G401.6 (cell line): Measurements from ENCODE around the gene ARAP1.

ENCODE experiments used
- FAIRE-seq: peaks from 2 replicates; lab custom pipeline; 2012; peaks lifted over from hg19 to GRCh38; lab: Jason Lieb, UNC

ARAP1 gene

DNA sequence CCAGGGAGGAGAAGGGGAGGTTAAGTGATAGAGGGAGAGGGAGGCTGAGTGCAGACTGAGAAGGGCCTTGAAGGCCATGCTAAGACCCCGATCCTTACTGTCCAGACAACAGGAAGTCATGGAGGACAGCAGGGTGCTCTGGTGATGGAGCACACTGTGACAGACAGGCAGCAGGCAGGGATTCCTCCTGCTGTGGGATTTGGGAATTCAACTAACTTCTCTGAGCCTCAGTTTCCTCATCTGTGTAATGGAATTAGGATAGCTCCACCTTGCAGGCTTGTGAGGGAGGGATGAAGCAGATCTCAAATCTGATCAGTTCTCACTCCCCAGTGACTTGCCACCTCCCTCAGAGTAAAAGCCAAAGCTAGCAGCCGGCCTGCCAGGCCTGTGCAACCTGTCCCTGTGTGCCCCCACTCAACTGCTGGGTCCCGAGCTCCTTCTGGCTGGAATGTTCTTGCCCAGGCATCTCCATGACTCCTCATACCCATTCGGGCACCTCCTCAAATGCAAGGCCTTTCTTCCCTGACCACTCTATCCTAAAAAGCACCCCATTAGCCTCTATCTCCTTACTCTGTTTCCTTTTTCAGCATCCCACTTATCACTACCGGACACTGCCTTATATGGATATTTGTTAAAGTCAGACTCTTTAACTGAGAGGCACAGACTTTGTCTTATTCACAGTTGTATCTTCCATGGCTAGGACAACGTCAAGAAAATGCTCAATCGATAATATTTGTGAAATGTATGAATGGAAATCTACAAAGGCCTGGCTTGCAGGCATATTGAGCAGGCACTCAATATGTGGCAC is 9.5 kb downstream of the ARAP1 start:
- FAIRE-seq, result no peak

DNA sequence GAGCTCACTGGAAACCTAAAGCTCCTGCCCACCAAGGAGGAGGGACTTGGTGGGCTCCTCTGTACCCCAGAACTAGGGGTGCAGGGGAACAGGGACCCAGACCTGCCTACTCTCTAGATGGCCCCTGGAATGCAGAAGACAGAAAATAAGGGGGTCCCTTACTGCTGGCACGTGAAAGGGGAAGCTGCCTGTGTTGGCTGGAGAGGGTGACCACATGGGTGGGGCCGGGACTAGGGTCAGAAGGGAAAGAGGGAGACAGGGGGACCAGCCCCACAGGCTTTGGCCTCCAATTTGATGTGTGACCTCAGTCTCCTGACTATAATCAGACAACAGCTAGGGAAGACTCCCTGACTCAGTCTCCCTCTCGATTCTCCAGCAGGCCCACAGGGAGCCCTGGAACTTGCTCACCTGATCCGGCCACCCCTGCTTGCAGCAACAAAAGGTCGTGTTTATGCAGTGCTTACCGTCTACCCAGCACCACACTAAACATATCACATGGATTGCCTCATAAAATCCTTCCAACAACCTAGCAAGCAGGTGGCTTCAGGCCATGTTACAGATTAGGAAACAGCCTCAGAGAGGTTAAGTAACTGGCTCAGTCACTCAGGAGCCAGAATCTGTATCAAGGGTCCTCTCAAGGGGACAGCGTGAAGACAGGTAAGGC is 10.2 kb downstream of the ARAP1 start:
- FAIRE-seq, result no peak

DNA sequence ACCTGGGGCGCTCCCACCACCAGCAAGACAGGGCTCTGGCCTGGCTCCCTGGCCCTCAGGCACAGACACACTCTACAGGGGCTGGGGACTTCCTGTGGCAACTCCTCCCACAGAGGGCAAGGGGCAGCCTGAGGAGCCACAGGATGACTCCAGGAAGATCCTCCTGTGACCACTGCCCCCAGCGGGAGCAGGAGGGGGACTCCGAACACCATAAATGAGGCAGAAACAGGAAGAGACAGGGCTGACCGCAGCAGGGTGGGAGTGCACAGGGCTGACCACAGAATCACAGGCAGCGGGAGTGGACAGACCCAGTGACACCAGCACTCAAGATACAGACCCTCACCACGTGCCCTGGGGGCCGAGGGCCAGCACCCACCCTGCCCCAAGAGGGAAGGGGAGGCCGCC is 10.8 kb downstream of the ARAP1 start:
- FAIRE-seq, result no peak

DNA sequence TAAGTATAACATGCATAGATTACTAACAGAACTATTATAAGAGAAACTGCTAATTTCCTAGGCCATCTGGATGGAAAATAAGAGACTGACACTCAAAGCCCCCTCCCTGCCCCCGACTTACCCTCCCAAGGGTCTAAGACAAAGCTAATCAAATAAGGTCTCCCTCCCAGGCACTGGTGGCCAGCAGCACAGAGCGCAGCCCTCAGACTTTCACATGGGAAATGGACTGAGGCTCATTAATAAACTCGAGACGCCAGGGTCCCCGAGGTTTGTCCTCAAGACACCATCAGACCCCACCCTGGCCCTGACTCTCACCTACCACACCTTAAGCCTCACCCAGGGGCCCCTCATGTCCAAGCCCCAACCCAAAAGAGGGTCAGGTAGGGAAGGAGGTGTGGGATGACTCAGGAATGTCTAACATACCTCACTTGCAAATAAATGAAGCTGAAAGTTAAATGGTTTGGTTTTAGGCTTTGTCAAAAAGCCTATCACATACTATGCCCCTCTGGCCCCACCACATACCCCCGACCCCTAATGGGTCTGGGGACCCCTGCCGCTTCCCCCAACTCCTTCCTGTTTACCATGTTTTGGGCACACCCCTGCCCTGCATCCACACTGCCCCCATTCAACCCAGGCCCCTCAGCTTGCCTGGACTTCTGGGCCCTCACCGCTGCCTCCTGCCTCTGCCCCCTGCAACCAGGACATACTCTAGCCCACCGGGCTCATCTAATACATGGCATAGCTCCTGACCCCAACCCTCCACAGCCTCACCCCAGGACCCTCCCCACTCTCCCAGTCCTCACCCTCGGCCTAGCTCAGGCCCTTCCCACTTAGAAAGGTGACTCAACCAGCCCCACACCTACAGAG is 11.4 kb downstream of the ARAP1 start:
- FAIRE-seq, result no peak

DNA sequence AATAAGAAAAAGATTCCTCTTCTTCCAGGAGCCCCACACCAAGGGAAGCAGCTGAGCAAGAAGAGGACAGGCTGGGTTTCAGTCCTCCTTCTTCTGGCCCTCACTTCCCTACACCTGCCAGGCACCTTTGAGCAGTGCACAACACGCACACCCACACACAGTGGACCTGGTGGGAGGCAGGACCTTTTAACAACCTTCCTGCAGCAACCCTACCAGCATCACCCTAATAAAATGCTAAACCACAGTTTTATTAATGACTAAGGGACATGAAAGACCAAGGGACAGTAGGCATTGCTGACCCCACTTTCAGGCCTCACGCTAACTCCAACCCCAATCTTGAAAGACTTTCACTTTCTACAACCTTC is 12.2 kb downstream of the ARAP1 start:
- FAIRE-seq, result no peak

DNA sequence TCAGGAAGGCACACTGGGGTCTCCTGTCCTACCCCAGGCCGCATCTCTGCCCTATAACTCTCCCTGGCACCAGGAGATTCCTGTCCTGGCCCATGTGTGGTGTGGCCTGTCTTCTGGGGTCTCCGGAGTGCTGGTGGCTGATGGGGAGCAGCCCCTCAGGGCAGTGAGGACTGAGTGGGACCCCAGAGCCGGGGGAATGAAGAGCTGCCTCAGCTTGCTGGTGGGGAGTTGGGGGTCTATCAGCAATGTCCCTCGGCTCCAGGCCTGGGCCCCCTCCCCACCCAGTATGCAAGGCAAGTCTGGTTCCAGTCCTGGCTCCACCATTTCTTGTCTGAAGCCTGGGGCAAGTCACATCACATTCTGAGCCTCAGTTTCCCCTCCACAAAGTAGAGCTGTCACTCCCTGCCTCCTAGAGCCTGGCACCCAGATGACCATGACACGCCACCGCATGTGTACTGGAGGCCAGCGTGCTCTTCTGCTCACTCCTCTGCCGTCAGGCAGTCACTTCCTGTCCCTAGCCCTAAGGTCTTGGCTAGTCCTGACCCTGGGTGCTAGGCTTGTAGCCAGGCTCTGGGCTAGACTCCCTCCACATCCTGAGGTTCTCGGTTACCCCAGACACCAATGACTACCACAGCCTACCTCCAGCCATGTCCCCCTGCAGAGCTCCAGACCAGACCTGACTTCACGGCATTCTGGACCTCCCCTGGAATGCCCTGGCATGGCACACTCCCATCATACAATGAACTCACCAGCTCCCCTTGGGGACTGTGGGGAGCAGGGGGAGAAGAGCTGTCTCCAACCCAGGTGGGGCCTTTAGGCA is 12.8 kb downstream of the ARAP1 start:
- FAIRE-seq, result no peak

DNA sequence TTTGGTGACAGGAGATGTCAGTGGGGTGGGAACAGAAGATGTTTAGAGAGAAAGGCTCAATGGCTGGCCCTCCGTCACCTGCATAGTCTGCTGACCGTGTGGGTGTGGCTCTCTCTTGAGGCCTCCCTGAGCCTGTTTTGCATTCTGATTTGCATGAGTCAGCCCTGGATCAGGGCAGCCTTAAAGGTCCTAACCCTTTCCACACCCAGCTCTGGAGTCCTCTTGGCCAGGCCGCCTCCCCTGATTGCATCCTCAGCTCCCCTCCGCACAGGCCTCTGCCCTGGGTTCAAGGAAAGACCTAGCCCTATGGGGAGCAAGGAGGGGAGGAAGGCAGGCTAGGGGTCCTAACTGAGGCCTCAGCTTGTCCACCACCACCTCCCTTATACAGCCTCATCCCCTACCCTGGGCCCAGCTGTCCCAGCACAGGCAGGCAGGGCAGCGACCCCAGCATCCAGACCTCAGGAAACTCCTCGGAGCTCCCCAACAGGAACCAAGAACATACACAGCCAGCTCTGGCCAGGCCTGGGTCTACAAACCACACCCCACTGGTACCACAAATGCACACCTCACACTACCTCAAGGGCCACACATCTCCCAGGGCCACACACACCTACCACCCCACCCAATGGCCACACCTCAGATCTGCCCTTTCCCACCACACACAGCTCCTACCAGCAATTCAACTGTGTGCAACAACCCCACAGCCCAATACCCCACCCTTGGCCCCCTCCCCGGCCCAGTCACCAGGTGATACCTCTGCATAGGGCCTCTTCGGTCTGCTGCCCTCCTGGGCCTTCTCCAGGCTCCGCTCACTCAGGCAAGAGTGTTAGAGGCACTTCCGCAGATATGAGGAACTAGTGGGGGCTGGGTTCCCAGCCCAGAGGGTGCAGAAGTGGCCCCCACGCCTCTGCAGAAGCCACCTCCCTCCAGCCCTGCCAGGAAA is 13.7 kb downstream of the ARAP1 start:
- FAIRE-seq, result no peak

DNA sequence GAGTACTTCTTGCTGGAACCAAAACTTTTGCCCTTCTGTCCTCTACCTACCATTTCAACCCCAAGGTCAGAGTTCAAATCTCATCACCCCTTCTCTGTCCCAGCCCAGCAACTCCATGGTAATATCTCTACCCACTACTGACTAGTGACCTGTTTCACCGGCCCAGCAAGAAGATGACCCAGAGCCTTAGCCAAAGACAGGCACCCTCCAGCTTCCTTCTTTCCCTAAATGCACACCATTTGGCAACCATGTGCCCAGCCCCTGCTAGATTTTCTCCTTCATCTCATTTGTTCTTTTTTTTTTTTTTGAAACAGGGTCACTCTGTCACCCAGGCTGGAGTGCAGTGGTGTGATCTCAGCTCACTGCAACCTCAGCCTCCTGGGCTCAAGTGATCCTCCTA is 14.9 kb downstream of the ARAP1 start:
- FAIRE-seq, result no peak

DNA sequence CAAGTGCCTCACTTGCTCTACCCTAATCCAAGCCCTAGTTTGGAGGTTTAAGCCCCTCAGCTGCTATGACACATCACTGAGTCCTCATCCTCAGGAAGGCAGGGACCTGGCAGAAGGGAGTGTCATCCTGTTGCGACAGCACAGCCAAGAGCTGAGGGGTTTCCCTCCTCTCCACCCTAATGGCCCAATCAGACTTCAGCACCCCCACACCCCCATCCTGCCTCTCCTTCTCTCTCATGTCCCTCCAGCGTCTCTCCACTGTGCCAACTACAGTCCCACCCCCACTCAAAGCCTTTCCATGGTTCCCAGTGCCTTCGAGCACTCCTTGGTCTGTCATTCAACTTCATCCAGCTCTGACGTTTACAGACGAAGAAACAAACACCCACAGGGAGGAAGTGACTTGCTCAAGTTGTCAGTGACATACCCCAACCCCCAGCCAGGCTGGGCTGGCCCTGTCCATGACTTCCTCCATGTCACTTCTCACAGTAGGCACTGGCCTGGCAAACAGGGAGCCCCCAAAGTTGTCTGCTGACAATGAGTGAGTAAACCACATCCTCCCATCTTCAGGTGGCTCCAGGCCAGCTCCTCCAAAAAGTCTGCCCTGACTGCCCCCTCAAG is 15.6 kb downstream of the ARAP1 start:
- FAIRE-seq, result no peak

DNA sequence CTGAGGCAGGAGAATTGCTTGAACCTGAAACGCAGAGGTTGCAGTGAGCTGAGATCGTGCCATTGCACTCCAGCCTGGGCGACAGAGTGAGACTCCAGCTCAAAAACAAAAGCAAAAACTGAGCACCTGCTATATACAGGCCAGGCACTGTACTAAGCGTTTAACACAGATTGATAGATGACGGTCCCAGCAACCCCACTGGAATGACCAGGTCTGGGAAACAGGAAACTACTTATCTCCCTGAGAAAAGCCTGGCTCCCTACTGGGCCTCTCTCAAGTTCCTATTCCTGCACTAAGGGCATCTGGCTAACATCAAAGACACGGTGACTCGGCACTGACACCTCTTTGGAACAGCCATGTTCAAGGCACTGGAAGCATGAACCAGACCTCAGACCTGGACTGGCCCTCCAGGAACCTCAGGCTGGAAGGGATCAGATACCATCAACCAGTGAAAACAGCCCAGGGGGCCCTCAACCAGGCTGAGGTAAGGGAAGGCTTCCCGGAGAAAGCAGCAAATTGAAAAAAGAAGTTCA is 16.6 kb downstream of the ARAP1 start:
- FAIRE-seq, result no peak

DNA sequence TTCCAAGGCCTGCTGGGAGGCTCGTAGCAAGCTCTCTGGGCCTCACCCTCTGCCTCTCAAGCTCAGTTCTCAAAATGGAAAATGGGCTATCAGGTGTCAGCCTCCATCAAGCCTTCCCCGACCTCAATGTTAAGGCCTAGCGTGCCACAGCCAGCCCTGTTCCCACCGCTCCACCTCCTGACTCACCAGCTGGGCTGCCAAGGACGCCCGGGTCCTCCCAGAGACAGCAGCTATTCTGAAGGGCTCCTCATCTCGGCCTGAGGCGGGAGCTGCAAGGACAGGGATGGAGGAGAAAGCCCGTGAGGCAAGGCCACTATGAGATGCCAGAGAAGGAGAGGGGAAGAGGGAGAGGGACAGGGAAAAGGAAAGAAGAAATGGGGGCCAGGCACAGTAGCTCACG is 19.9 kb downstream of the ARAP1 start:
- no peak for FAIRE-seq

DNA sequence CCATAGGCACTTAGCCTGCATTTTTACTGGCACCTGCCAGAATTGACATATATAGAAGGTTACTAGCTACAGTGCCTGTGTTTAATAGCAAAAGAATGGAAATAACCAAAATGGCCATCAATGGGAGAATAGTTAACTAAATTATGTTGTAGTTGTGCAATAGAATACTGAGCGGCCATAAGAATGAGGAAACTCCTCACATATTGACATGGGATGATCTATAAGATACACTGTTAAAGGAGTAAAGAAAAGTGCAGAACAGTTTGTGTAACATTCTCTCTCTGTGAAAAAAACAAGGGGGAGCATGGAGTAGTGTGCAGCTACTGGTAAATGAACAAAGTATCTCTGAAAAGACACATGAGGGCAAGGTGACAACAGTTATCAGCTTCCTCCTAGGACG is 21.5 kb downstream of the ARAP1 start:
- FAIRE-seq, result no peak

DNA sequence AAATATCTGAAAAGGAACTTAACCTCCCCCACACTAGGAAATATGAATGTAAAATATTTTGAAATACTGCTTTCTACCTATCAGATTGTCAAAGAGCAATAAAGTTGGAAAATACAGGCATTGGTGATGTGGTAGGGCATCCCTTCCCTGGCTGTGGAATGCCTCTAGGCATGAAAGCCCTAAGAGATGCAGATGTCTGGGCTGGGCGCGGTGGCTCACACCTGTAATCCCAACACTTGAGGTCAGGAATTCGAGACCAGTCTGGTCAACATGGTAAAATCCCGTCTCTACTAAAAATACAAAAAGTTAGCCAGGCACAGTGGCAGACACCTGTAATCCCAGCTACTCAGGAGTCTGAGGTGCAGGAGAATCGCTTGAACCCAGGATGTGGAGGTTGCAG is 22.0 kb downstream of the ARAP1 start:
- FAIRE-seq, result no peak

DNA sequence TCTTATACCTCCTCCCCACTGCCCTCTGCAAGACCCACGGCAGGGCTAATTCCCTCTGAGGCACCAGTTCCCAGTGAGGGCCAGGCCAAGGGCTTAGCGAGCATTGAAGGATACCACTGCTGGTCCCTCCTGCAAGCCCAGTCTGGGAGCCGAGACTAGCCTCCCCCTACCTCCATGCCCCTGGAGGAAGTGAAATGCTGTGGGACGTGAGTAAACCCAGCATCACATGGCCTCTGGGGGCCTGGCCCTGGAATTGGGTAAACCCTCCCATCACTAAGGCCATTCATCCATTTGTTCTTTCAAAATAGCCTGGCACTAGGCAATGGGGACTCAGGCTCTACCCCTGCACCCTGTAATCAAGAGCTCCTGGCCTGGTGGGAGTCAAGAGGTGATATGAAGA is 24.7 kb downstream of the ARAP1 start:
- FAIRE-seq, result no peak

DNA sequence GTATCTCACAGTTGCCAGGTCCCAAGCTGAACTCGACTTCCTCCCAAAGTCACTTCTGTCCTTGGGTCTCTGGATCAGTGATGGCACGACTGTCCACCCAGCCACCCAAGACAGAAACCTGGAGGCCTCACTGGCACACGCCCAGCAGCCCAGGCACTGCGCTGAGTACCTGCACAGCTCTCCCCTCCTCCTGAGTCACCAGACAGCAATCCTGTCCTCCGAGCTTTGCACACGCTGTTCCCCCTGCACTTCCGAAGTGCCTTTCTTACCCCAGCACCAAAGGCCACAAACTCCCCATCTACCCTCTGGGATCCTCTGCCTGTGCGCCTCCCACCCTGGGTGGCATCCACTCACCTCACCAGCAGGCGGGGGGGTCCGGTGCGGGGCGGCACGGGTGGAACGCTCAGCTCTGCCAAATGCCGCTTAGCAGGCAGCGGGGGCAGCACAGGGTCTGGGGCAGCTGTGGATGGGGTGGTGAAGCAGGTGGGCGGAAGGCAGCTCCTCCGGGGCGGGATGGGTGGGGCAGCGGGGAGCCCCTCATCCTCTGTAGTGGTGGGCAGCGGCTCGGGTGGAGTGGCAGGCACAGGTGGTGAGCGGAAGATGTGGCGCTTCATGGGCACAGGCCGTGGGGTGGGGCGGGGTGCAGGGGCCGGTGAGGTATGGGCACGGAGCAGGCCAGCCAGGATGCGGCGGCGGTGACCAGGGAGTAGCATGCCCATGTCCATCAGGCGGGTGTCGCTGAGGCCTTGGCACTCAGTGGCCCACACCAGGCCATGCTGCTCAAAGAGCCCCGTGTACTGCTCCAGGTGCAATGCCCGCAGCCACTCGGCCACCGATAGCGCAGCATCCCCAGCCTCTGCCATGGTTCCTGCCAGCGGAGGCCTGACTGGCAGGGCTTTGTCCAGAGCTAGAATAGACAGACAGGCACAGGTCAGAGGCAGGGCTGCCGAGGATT is 25.7 kb downstream of the ARAP1 start:
- no peak for FAIRE-seq

DNA sequence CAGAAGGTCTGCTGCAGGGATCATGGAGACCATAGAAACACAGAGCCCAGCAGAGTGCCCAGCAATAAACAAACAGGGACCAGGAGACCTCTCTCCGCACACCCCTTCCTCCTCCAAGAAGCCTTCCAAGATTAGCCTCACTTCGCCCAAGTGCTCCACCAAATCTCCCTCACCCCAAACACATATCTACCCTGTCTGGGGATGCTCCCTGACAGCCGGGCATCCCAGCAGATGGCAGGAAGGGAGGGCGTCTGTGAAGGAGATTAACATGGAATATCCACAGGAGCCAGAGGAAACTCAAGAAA is 26.5 kb downstream of the ARAP1 start:
- no peak for FAIRE-seq

DNA sequence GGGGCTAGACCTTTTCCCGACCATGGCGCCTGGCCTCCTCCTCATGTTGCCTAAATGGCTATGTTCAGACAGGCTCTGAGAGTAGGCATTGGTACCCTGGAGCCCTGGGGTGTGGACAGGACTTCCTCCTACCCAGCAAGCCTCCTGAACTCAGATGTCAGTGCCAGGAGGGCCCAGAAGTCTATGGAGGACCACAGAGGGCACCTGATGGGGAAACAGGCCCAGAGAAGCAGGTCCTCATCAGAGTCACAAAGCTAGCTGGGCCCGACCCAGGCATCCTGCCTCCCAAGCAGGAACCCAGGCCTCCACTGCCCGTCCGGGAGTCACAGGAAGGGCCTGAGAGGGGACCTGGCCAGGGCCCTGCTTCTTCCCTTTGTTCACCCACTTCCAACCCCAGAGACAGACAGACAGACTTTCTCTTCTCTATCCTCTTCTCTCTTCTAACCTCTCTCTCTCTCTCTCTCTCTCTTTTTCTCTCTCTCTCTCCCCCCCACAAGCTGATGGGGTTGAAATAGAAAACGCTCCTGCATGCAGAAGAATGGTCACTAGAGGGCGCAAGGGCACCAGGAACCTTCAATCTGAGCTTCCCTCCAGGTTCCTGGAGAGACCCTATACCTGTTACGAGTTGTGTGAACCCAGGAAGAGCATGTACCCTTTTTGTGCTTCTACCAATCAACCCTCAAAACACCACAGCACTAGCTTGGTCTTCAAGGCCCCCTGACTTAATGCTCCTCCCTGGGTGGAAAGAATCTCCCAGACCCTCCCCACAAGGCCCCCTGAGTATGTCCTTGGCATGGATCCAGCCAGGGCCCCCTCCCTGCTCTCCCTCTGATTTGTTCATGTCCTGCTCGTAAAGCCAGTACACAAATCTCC is 27.1 kb downstream of the ARAP1 start:
- peak; percentile 72 for FAIRE-seq

DNA sequence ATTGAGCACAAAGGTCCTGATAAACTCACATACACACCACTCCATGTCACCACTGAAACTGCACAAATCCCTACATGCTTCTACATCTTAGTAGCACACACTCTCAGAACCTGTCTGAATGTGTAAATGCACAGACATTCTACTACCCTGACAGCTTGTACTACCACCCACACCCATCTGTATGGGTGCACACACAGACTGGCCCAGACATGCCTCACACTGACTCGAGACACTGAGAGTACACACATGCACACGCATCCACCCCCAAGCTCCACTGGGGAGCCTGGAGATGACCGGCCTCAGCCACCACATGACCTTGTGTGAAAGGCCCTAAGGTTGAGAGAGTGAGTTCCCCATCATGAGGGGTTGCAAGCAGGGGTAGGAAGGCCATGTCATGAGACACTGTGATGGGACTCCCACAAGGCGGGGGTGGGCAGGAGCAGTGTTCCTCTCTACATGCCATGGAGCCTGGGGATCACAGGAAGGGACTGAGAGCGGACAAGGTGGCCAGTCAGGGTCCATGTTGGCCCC is 28.1 kb downstream of the ARAP1 start:
- FAIRE-seq, result no peak
